Measurements from ENCODE around the gene ZXDB. TPM values are rescaled to one million over a fixed set of nuclear protein-coding genes. Genes with fewer than 3 reads are reported as not detected.

The ZXDB gene
- total and polyA plus RNA-seq, 2 donors (not counting 3 experiments of a cell fraction or from before 2014, with no cell fraction given), result 6.3 to 8.4 TPM

DNA sequence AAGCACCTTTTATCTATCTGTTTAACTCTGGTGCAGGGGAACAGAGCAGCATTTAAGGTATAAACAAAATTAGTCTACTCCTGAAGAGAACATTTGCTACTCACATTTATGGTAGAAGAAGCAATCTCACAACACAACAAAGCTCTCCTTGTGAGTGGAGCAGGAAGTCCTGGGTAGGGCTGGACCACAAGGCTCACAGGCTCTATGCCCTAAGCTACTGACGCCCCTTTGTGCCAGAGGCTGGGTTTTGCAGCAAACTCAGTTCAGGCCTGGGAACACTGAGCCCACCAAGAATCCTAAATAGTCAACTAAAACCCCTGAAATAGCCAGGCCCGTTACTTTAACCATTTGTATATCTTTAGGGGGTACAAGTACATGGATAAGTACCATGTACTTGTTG is 4.7 kb upstream of the ZXDB start:
- H3K9ac ChIP-seq (replicated peaks; ENCODE audit: extremely low read depth, insufficient read depth, low read length), result no peak overlapping the region
- no peak overlapping the region for H3K4me2 ChIP-seq (ENCODE audit: insufficient read depth, low read length)
- H3K9me1 ChIP-seq (replicated peaks; ENCODE audit: control insufficient read depth, extremely low read depth, insufficient read depth, low read length), result no peaks in the 10 kb centered on the region
- no TSS peak for BruUV-seq (replicated peaks)
- H4K20me1 ChIP-seq (replicated peaks; ENCODE audit: control insufficient read depth, extremely low read depth, insufficient read depth, low read length), result no peaks in the 10 kb centered on the region
- dilution Hi-C loops (cut with MboI; ENCODE audit: extremely low pct_ligation_motif_present, low sequenced_read_pairs), result no loop called here
- POLR2A ChIA-PET, result no interaction called here
- TF ChIP-seq MYC (IDR thresholded peaks at IDR 0.05; ENCODE audit: low read depth, low read length) (no peak), FOS (IDR thresholded peaks at IDR 0.05; ENCODE audit: borderline replicate concordance, insufficient read depth, low read length) (no peak), POLR2AphosphoS5 (IDR thresholded peaks at IDR 0.05; ENCODE audit: insufficient read depth, low read depth, low read length) (no peak), EZH2 (IDR thresholded peaks at IDR 0.05; ENCODE audit: borderline replicate concordance, low read depth, low read length, severe bottlenecking) (no peak), POLR2A (IDR thresholded peaks at IDR 0.05; ENCODE audit: low read depth, low read length) (no peak), JUN (IDR thresholded peaks at IDR 0.05; ENCODE audit: borderline replicate concordance, insufficient read depth, insufficient read length, low read depth) (no peak), GATA2 (IDR thresholded peaks at IDR 0.05; ENCODE audit: insufficient read depth, insufficient read length, low read depth, low read length) (no peak)
- TF ChIP-seq, protein P1, sequence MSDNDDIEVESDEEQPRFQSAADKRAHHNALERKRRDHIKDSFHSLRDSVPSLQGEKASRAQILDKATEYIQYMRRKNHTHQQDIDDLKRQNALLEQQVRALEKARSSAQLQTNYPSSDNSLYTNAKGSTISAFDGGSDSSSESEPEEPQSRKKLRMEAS (IDR thresholded peaks at IDR 0.05; ENCODE audit: insufficient read depth, insufficient read length), result no peak
- TF ChIP-seq, protein P2, sequence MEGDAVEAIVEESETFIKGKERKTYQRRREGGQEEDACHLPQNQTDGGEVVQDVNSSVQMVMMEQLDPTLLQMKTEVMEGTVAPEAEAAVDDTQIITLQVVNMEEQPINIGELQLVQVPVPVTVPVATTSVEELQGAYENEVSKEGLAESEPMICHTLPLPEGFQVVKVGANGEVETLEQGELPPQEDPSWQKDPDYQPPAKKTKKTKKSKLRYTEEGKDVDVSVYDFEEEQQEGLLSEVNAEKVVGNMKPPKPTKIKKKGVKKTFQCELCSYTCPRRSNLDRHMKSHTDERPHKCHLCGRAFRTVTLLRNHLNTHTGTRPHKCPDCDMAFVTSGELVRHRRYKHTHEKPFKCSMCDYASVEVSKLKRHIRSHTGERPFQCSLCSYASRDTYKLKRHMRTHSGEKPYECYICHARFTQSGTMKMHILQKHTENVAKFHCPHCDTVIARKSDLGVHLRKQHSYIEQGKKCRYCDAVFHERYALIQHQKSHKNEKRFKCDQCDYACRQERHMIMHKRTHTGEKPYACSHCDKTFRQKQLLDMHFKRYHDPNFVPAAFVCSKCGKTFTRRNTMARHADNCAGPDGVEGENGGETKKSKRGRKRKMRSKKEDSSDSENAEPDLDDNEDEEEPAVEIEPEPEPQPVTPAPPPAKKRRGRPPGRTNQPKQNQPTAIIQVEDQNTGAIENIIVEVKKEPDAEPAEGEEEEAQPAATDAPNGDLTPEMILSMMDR (IDR thresholded peaks at IDR 0.05; ENCODE audit: extremely low read depth in 1 of 2, insufficient read depth in 1 of 2, low read depth in 1 of 2, low read length in 2 of 2), result no peak
- H3K79me2 ChIP-seq (ENCODE audit: control insufficient read depth, insufficient read depth, low read length), result no peaks in the 10 kb centered on the region
- H3K36me3 ChIP-seq (ENCODE audit: control insufficient read depth in 2 of 2, extremely low read depth in 1 of 2, insufficient read depth in 2 of 2, low read length in 2 of 2), result no peaks in the 10 kb centered on the region
- peaks cover 6% of the 10 kb centered on the region for H3K4me1 ChIP-seq (ENCODE audit: control insufficient read depth, extremely low read depth, insufficient read depth, low read length)
- H3K4me3 ChIP-seq (replicated peaks in 1 of 3; ENCODE audit: insufficient read depth in 1 of 3, low read depth in 1 of 3, low read length in 3 of 3), result no peak overlapping the region
- no peak overlapping the region for H3K27ac ChIP-seq (ENCODE audit: insufficient read depth, low read depth, low read length)
- intact Hi-C loops (cut with micrococcal nuclease), result no loop called here
- no peaks in the 10 kb centered on the region for H3K27me3 ChIP-seq (ENCODE audit: control insufficient read depth in 2 of 2, insufficient read depth in 2 of 2, low read length in 2 of 2)
- no peak overlapping the region for H2AFZ ChIP-seq (ENCODE audit: low read depth, low read length)
- CTCF ChIA-PET, result no interaction called here
- no peaks in the 10 kb centered on the region for H3K9me3 ChIP-seq (replicated peaks; ENCODE audit: control insufficient read depth, insufficient read depth, low read length)
- DNase-seq (ENCODE audit: low read depth, low spot score) (no peak), FAIRE-seq (no peak)
